Measurements from ENCODE around the gene NMUR2.

NMUR2 gene

DNA sequence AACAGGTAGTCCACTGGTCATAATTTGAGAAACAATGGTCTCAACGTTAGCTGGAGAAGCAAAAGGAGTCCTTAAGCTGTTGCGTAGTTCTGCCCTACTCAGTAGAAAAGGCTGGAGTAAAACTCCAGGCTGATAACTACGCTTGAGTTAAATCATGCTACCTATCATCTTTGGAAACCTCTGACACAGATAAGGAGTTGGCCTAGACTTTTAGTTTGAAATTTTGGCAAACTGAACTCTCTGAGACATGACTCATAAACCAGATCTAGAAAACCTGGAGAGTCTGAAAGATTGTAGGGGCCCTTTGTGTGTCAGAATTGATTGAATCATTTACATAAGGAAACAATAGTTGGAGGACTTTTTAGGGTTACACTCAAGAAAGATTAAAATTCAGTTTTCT is 26.3 kb downstream of the NMUR2 start:
- H3K4me2 ChIP-seq (ENCODE audit: low read depth, low read length): no peak overlapping the region
- no peak overlapping the region for H3K27ac ChIP-seq (ENCODE audit: low read length)
- H3K79me2 ChIP-seq (ENCODE audit: low read length): no peaks in the 10 kb centered on the region
- H3F3A ChIP-seq (ENCODE audit: insufficient read depth, low read length): no peaks in the 10 kb centered on the region
- no peaks in the 10 kb centered on the region for H4K20me1 ChIP-seq (ENCODE audit: insufficient read depth, low read length)
- no peaks in the 10 kb centered on the region for H3K9me3 ChIP-seq (replicated peaks; ENCODE audit: insufficient read depth, low read length)
- no peaks in the 10 kb centered on the region for H3K9me2 ChIP-seq (replicated peaks; ENCODE audit: insufficient read depth, low read length)
- H3K9ac ChIP-seq (ENCODE audit: low read length): no peak overlapping the region
- H3K4me3 ChIP-seq (ENCODE audit: low read length): no peak overlapping the region
- H3K27me3 ChIP-seq (replicated peaks; ENCODE audit: insufficient read depth, low read length): no peaks in the 10 kb centered on the region
- no peak overlapping the region for H2AFZ ChIP-seq (ENCODE audit: low read length)
- no peaks in the 10 kb centered on the region for H3K4me1 ChIP-seq (ENCODE audit: low read length)
- TF ChIP-seq EZH2 (optimal IDR thresholded peaks at IDR 0.05; ENCODE audit: low read depth, low read length): no peak
- TF ChIP-seq EZH2phosphoT487 (IDR thresholded peaks at IDR 0.05; ENCODE audit: low read length): no peak
- TF ChIP-seq, protein P1, sequence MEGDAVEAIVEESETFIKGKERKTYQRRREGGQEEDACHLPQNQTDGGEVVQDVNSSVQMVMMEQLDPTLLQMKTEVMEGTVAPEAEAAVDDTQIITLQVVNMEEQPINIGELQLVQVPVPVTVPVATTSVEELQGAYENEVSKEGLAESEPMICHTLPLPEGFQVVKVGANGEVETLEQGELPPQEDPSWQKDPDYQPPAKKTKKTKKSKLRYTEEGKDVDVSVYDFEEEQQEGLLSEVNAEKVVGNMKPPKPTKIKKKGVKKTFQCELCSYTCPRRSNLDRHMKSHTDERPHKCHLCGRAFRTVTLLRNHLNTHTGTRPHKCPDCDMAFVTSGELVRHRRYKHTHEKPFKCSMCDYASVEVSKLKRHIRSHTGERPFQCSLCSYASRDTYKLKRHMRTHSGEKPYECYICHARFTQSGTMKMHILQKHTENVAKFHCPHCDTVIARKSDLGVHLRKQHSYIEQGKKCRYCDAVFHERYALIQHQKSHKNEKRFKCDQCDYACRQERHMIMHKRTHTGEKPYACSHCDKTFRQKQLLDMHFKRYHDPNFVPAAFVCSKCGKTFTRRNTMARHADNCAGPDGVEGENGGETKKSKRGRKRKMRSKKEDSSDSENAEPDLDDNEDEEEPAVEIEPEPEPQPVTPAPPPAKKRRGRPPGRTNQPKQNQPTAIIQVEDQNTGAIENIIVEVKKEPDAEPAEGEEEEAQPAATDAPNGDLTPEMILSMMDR (IDR thresholded peaks at IDR 0.05; ENCODE audit: low read length): no peak
- H3K36me3 ChIP-seq (replicated peaks; ENCODE audit: insufficient read depth, low read length): no peaks in the 10 kb centered on the region
- no peak for DNase-seq

DNA sequence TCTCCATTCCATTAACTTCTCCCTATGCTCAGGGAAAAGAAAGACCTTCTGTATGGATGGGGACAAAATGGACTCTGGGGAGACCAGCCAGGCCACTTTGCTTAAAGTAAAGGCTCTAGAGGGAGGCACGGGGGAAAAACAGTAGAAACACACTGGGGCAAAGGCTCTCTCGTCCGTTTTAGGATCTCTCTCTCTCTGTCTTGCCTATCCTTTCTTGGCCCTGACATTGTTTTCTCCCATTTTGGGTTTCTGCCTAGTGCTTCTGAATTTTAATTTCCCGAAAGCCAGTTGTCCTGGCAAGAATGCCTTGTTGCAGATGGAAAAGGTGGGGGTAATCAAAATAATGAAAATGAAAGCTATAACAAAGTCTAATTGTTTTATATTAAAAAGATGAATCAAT is 28.2 kb downstream of the NMUR2 start:
- no peak overlapping the region for H2AFZ ChIP-seq (ENCODE audit: low read length)

DNA sequence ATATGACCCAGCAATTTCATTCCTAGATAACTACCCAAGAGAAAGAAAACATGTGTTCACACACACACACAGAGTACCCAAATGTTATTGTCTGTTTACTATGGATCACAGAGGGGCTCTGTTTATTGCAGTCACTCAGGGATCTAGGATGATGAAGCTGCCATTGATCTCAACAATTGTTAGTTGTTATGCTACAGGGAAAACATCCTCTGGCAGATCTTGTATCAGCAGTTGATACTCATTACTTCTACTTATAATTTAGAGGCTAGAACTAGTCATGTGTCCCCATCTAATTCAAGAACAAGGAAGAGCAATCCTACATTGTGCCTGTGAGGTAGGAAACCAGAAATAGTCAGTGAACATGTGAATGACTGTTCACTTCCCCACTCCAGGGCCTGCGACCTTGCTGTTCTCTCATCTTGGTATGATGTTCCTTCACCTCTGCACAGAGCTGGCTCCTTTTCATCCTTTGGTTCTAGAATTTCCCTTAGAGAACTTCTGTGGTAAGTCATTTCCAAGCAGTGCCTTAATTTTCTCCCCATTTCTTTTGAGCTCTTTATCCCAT is 30.3 kb downstream of the NMUR2 start:
- no peaks in the 10 kb centered on the region for H4K20me1 ChIP-seq (ENCODE audit: insufficient read depth, low read length)
- DNase-seq: no peak
- H3F3A ChIP-seq (ENCODE audit: insufficient read depth, low read length): no peaks in the 10 kb centered on the region
- H3K27me3 ChIP-seq (replicated peaks; ENCODE audit: insufficient read depth, low read length): no peaks in the 10 kb centered on the region
- no peaks in the 10 kb centered on the region for H3K9me2 ChIP-seq (replicated peaks; ENCODE audit: insufficient read depth, low read length)
- no peaks in the 10 kb centered on the region for H3K79me2 ChIP-seq (ENCODE audit: low read length)
- no peaks in the 10 kb centered on the region for H3K9me3 ChIP-seq (replicated peaks; ENCODE audit: insufficient read depth, low read length)
- H3K9ac ChIP-seq (ENCODE audit: low read length): no peak overlapping the region
- H3K36me3 ChIP-seq (replicated peaks; ENCODE audit: insufficient read depth, low read length): no peaks in the 10 kb centered on the region
- no peak overlapping the region for H2AFZ ChIP-seq (ENCODE audit: low read length)
- H3K4me1 ChIP-seq (ENCODE audit: low read length): no peaks in the 10 kb centered on the region
- H3K27ac ChIP-seq (ENCODE audit: low read length): no peak overlapping the region
- no peak overlapping the region for H3K4me2 ChIP-seq (ENCODE audit: low read depth, low read length)
- no peak for TF ChIP-seq EZH2 (optimal IDR thresholded peaks at IDR 0.05; ENCODE audit: low read depth, low read length)
- no peak for TF ChIP-seq EZH2phosphoT487 (IDR thresholded peaks at IDR 0.05; ENCODE audit: low read length)
- TF ChIP-seq, protein P1 (IDR thresholded peaks at IDR 0.05; ENCODE audit: low read length): no peak
- H3K4me3 ChIP-seq (ENCODE audit: low read length): no peak overlapping the region

More for the DNA sequence above, 28.2 kb downstream of the NMUR2 start:
- Histone ChIP-seq H4K20me1 (ENCODE audit: insufficient read depth, low read length) (no peaks in the 10 kb centered on the region), H3K36me3 (replicated peaks; ENCODE audit: insufficient read depth, low read length) (no peaks in the 10 kb centered on the region), H3K4me3 (ENCODE audit: low read length) (no peak overlapping the region), H3K4me2 (ENCODE audit: low read depth, low read length) (no peak overlapping the region), H3K27ac (ENCODE audit: low read length) (no peak overlapping the region), H3K9me2 (replicated peaks; ENCODE audit: insufficient read depth, low read length) (no peaks in the 10 kb centered on the region), H3K9ac (ENCODE audit: low read length) (no peak overlapping the region), H3K79me2 (ENCODE audit: low read length) (no peaks in the 10 kb centered on the region), H3K4me1 (ENCODE audit: low read length) (no peaks in the 10 kb centered on the region), H3K9me3 (replicated peaks; ENCODE audit: insufficient read depth, low read length) (no peaks in the 10 kb centered on the region), H3F3A (ENCODE audit: insufficient read depth, low read length) (no peaks in the 10 kb centered on the region), H3K27me3 (replicated peaks; ENCODE audit: insufficient read depth, low read length) (no peaks in the 10 kb centered on the region)
- TF ChIP-seq, protein P1 (IDR thresholded peaks at IDR 0.05; ENCODE audit: low read length): no peak
- TF ChIP-seq EZH2phosphoT487 (IDR thresholded peaks at IDR 0.05; ENCODE audit: low read length): no peak
- TF ChIP-seq EZH2 (optimal IDR thresholded peaks at IDR 0.05; ENCODE audit: low read depth, low read length): no peak
- DNase-seq: no peak

Data from MM.1S (cell line).